Mesendoderm (in vitro differentiated cells): ENCODE data around the gene RYR2.
A peak's percentile ranks its signal among the peaks of the same experiment; 100 is the strongest.

ENCODE experiments used
- DNase-seq: peaks from one replicate; pipeline ENCODE4 v3.0.0; 2013
- H2AK5ac ChIP-seq: 2 replicates; pipeline ENCODE4 v1.6.1; 2013; ENCODE audit warnings: low read length, inconsistent platforms
- H2BK120ac ChIP-seq: 2 replicates; pipeline ENCODE4 v1.6.1; 2013; ENCODE audit warnings: low read depth, mild to moderate bottlenecking, low read length, moderate library complexity, mixed read lengths
- H2BK15ac ChIP-seq: replicated peaks from 2 replicates; pipeline ENCODE4 v1.6.1; 2013; ENCODE audit warnings: low read depth, mild to moderate bottlenecking, moderate library complexity
- H2BK5ac ChIP-seq: 2 replicates; pipeline ENCODE4 v1.6.1; 2013; ENCODE audit warnings: low read length, inconsistent platforms
- H3K18ac ChIP-seq: 2 replicates; pipeline ENCODE4 v1.6.1; 2013; ENCODE audit warnings: mild to moderate bottlenecking, low read length, mixed read lengths
- H3K23ac ChIP-seq: one replicate; pipeline ENCODE4 v1.6.1; 2013; ENCODE audit warnings: low read length
- H3K27ac ChIP-seq: 2 replicates; pipeline ENCODE4 v1.5.1; 2013; ENCODE audit warnings: low read depth, mild to moderate bottlenecking, inconsistent platforms, low read length, moderate library complexity
- H3K27me3 ChIP-seq: 2 replicates; pipeline ENCODE4 v1.6.1; 2013; ENCODE audit warnings: low read length, control low read depth, mild to moderate bottlenecking, inconsistent platforms; ENCODE audit not compliant: insufficient read depth, poor library complexity
- H3K36me3 ChIP-seq: 2 replicates; pipeline ENCODE4 v1.6.1; 2013; ENCODE audit warnings: low read length, inconsistent platforms; ENCODE audit not compliant: control insufficient read depth, insufficient read depth
- H3K4ac ChIP-seq: one replicate; pipeline ENCODE4 v1.6.1; 2013; ENCODE audit warnings: low read depth, mild to moderate bottlenecking, low read length, moderate library complexity
- H3K4me1 ChIP-seq: 2 replicates; pipeline ENCODE4 v1.6.1; 2013; ENCODE audit warnings: low read depth, low read length, inconsistent platforms; ENCODE audit not compliant: control insufficient read depth
- H3K4me2 ChIP-seq: 2 replicates; pipeline ENCODE4 v1.6.1; 2013; ENCODE audit warnings: low read length
- H3K4me3 ChIP-seq: 2 replicates; pipeline ENCODE4 v1.5.1; 2013; ENCODE audit warnings: mild to moderate bottlenecking, low read length
- H3K56ac ChIP-seq: one replicate; pipeline ENCODE4 v1.6.1; 2013; ENCODE audit warnings: low read length
- H3K79me1 ChIP-seq: 2 replicates; pipeline ENCODE4 v1.6.1; 2013; ENCODE audit warnings: low read length, inconsistent platforms
- H3K79me2 ChIP-seq: 2 replicates; pipeline ENCODE4 v1.6.1; 2013; ENCODE audit warnings: mild to moderate bottlenecking, low read length; ENCODE audit not compliant: control insufficient read depth, insufficient read depth
- H3K9ac ChIP-seq: 2 replicates; pipeline ENCODE4 v1.6.1; 2013; ENCODE audit warnings: low read length, inconsistent platforms
- H4K5ac ChIP-seq: one replicate; pipeline ENCODE4 v1.6.1; 2013; ENCODE audit warnings: low read length
- H4K8ac ChIP-seq: one replicate; pipeline ENCODE4 v1.6.1; 2013; ENCODE audit warnings: low read depth, mild to moderate bottlenecking, control low read depth, low read length, moderate library complexity
- WGBS: extraction: QIAGEN DNeasy Blood & Tissue Kit; methylation state at CpG from one replicate; pipeline ENCODE4 v1.1.7; 2013; ENCODE audit warnings: low lambda C conversion rate, missing lambda C conversion rate; ENCODE audit not compliant: insufficient coverage; ENCODE audit errors: extremely low coverage; 5-methylcytosine and 5-hydroxymethylcytosine counted together

RYR2 gene

DNA sequence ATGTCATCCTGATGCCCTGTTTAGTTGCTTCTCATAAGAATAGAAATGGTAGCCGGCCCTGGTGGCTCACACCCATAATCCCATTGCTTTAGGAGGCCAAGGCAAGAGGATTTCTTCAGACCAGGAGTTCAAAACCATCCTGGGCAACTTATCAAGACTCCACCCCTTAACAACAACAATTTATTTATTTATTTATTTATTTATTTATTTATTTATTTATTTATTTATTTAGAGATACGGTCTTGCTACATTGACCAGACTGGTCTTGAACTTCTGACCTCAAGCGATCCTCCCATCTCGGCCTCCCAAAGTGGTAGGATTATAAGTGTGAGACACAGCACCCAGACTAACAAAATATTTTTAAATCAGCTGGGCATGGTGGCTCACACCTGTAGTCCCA is 41.8 kb upstream of the RYR2 start:
- Histone ChIP-seq H4K8ac (no peak overlapping the region), H3K27ac (no peak overlapping the region), H3K27me3 (no peaks in the 10 kb centered on the region), H2BK15ac (no peak overlapping the region), H3K4me3 (no peak overlapping the region), H3K79me2 (no peaks in the 10 kb centered on the region), H3K23ac (no peak overlapping the region), H3K4me1 (no peaks in the 10 kb centered on the region), H2AK5ac (no peak overlapping the region), H3K4ac (no peak overlapping the region), H2BK5ac (no peak overlapping the region), H3K18ac (no peak overlapping the region), H3K9ac (no peak overlapping the region), H2BK120ac (no peak overlapping the region), H4K5ac (no peak overlapping the region), H3K79me1 (no peaks in the 10 kb centered on the region), H3K56ac (no peak overlapping the region), H3K36me3 (no peaks in the 10 kb centered on the region), H3K4me2 (no peak overlapping the region)
- WGBS: no CpG with 5 or more reads among the region's 4 CpGs
- DNase-seq: no peak

DNA sequence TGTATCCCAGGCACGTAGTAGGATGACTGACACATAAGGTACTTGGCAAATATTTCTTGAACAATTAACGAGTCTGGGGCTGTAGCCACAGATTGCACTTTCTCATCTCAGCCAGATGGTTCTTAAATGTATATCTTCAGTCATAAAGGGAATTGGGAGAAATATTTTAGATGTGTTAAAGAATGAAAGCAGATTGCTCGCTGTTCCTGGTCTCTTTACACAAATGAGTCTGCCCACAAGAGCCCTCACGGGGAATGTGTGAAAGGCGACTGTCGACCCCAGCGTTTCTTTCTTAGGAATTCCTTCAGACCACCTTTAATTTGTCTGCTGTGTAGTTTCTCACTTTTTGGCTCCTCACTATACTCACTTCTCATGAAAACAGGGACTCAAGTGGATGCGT is 38.5 kb upstream of the RYR2 start:
- no peak overlapping the region for H2BK15ac ChIP-seq
- H3K23ac ChIP-seq: no peak overlapping the region
- H3K4me1 ChIP-seq: no peaks in the 10 kb centered on the region
- WGBS: no CpG with 5 or more reads among the region's 8 CpGs
- no peak overlapping the region for H2BK5ac ChIP-seq
- H3K4me2 ChIP-seq: no peak overlapping the region
- no peaks in the 10 kb centered on the region for H3K36me3 ChIP-seq
- H3K27ac ChIP-seq: no peak overlapping the region
- H3K18ac ChIP-seq: no peak overlapping the region
- DNase-seq: no peak
- H4K8ac ChIP-seq: no peak overlapping the region
- no peak overlapping the region for H2AK5ac ChIP-seq
- H3K79me1 ChIP-seq: no peaks in the 10 kb centered on the region
- H3K56ac ChIP-seq: no peak overlapping the region
- H4K5ac ChIP-seq: no peak overlapping the region
- H3K9ac ChIP-seq: no peak overlapping the region
- no peaks in the 10 kb centered on the region for H3K27me3 ChIP-seq
- no peak overlapping the region for H2BK120ac ChIP-seq
- no peaks in the 10 kb centered on the region for H3K79me2 ChIP-seq
- H3K4me3 ChIP-seq: no peak overlapping the region
- no peak overlapping the region for H3K4ac ChIP-seq

DNA sequence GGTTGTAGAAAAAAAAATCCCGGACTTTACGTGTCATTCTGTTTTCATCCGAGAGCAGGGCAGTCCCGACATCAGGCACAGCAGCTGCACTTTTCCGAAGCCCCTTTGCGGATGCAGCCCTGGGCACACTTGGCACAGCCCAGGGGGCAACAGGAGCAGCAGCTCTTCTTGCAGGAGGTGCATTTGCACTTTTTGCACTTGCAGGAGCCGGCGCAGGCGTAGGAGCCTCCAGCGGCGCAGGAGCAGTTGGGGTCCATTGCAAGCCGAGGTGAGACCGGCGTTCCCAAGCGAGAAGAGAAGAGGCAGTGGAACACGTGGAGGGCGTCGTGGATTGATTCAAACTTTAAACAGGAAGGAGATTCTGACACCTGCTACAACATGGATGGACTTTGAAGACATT is 37.9 kb upstream of the RYR2 start, which contains the start of gene MT1HL1:
Gene MT1HL1 (minus strand): TSS at position 326 of the 400 bp plus-strand sequence. CDS start 69 bp downstream, at position 257.
- H2BK120ac ChIP-seq: no peak within 1 kb of the TSS
- H3K79me1 ChIP-seq: no peaks in the 10 kb centered on the region
- no peak within 1 kb of the TSS for H3K23ac ChIP-seq
- no peak within 1 kb of the TSS for H2BK5ac ChIP-seq
- H2BK15ac ChIP-seq: no peak within 1 kb of the TSS
- H3K56ac ChIP-seq: no peak within 1 kb of the TSS
- no peak within 1 kb of the TSS for H3K18ac ChIP-seq
- H2AK5ac ChIP-seq: no peak within 1 kb of the TSS
- H3K4me2 ChIP-seq: no peak within 1 kb of the TSS
- H3K4me1 ChIP-seq: no peaks in the 10 kb centered on the region
- no peaks in the 10 kb centered on the region for H3K36me3 ChIP-seq
- H3K27ac ChIP-seq: no peak within 1 kb of the TSS
- no peak for DNase-seq
- H4K8ac ChIP-seq: no peak within 1 kb of the TSS
- whole genome bisulfite sequencing: no CpG with 5 or more reads among the region's 18 CpGs
- no peak within 1 kb of the TSS for H3K4me3 ChIP-seq
- H3K4ac ChIP-seq: no peak within 1 kb of the TSS
- H3K27me3 ChIP-seq: no peaks in the 10 kb centered on the region
- no peak within 1 kb of the TSS for H4K5ac ChIP-seq
- no peak within 1 kb of the TSS for H3K9ac ChIP-seq
- H3K79me2 ChIP-seq: no peaks in the 10 kb centered on the region

DNA sequence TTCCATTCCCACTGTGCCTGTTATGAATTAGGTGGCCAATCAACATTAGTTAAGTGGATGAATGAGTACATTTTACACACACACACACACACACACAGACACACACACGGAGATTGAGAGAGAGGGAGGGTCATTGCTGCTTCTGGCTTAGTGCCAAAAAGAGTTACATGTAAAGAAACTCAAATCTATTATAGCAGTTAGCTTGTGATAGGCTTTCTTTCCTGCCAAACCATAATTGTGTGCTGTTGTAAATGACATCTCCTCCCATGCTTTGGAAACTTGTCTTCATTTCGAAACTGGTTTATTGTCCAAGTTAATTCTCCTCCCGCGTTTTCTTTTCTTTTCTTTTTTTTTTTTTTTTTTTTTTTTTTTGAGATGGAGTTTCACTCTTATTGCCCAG is 36.3 kb upstream of the RYR2 start:
- Histone ChIP-seq H2BK120ac (no peak overlapping the region), H3K56ac (no peak overlapping the region), H3K9ac (no peak overlapping the region), H3K4me2 (no peak overlapping the region), H3K4ac (no peak overlapping the region), H4K8ac (no peak overlapping the region), H3K36me3 (no peaks in the 10 kb centered on the region), H3K4me1 (no peaks in the 10 kb centered on the region), H3K79me2 (no peaks in the 10 kb centered on the region), H3K27me3 (no peaks in the 10 kb centered on the region), H2BK15ac (no peak overlapping the region), H3K27ac (no peak overlapping the region), H3K18ac (no peak overlapping the region), H2BK5ac (no peak overlapping the region), H4K5ac (no peak overlapping the region), H3K79me1 (no peaks in the 10 kb centered on the region), H3K4me3 (no peak overlapping the region), H2AK5ac (no peak overlapping the region), H3K23ac (no peak overlapping the region)
- WGBS: no CpG with 5 or more reads among the region's 4 CpGs
- no peak for DNase-seq

DNA sequence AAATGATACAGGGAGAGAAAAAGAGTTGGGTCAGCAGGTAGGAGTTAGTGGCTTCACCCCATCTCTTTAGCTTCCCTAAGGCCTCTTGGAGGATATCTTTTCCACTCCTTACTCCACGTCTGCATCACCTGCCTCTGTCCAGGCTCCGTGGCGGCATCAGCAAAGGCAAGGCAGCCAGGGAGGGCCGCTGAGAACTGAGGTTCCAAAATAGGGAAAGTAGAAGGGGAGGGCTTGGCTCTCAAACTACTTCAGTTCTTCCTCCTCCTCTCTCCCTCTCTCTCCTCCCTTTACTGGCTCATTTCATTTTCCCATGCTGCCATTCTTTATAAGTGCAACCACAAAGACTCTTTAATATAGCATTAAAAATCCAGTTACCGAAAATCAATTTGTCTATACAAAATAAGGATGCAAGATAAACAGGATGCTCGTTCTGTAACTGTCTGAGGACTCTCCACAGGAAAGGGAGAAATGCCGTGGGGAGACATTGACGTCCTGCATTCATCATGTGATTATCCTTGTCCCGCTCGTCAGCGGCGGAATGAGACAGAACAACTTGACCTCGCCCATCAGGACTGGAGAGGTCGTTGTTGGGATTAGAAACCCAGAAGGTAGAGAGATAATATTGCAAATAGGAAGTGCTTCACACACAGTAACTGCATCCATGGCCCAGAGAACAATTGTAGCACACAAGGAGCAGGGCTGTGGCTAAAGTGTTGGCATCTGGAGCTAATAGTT is 34.7 kb upstream of the RYR2 start:
- Histone ChIP-seq H4K5ac (no peak overlapping the region), H3K9ac (no peak overlapping the region), H2BK15ac (no peak overlapping the region), H3K79me2 (no peaks in the 10 kb centered on the region), H3K79me1 (no peaks in the 10 kb centered on the region), H3K4me1 (no peaks in the 10 kb centered on the region), H2BK120ac (no peak overlapping the region), H3K18ac (no peak overlapping the region), H3K56ac (no peak overlapping the region), H3K36me3 (no peaks in the 10 kb centered on the region), H3K4me2 (no peak overlapping the region), H2BK5ac (no peak overlapping the region), H3K4ac (no peak overlapping the region), H3K4me3 (no peak overlapping the region), H3K27me3 (no peaks in the 10 kb centered on the region), H3K23ac (no peak overlapping the region), H2AK5ac (no peak overlapping the region), H4K8ac (no peak overlapping the region), H3K27ac (no peak overlapping the region)
- DNase-seq: no peak
- no CpG with 5 or more reads among the region's 14 CpGs for WGBS

DNA sequence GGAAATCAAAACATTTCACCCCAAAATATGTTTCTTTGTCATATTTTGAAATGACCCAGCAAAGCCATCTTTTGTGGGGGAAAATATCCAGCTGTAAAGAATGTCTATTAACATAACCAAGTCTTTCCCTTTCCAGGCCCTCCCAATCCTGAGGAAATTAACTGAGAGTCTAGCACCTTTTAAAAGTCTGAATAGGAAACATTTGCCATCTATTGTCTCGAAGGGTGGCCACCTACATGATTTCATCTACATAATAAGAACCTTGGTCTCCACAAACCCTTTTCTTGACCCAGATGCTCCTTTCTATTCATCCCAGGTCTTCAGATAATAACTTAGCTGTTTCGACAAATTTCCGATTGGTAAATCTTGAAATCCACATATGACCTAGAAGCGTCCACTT is 32.4 kb upstream of the RYR2 start:
- H2BK5ac ChIP-seq: peak overlapping the region; percentile 36
- H3K4me1 ChIP-seq: no peaks in the 10 kb centered on the region
- H3K27me3 ChIP-seq: no peaks in the 10 kb centered on the region
- H2BK120ac ChIP-seq: no peak overlapping the region
- H3K4ac ChIP-seq: no peak overlapping the region
- no peak overlapping the region for H4K8ac ChIP-seq
- H4K5ac ChIP-seq: no peak overlapping the region
- no peak overlapping the region for H3K4me2 ChIP-seq
- WGBS: no CpG with 5 or more reads among the region's 4 CpGs
- peak overlapping the region; percentile 37 for H3K27ac ChIP-seq
- H3K18ac ChIP-seq: no peak overlapping the region
- no peak overlapping the region for H3K9ac ChIP-seq
- no peaks in the 10 kb centered on the region for H3K79me1 ChIP-seq
- H3K36me3 ChIP-seq: no peaks in the 10 kb centered on the region
- no peaks in the 10 kb centered on the region for H3K79me2 ChIP-seq
- no peak overlapping the region for H3K4me3 ChIP-seq
- H2AK5ac ChIP-seq: no peak overlapping the region
- H3K56ac ChIP-seq: no peak overlapping the region
- H2BK15ac ChIP-seq: no peak overlapping the region
- no peak overlapping the region for H3K23ac ChIP-seq
- DNase-seq: peak; percentile 31
